Right lobe of liver (tissue), 4 donors: Measurements from ENCODE around the gene CPSF2.

ENCODE experiments used
- POLR2A ChIP-seq: fragments of 450-650 bp; IDR thresholded peaks from one replicate; pipeline ENCODE4 v1.6.1; 2017; ENCODE audit warnings: antibody characterized with exemption, mild to moderate bottlenecking
- TF ChIP-seq, protein P1 (sequence below), 4 donors: fragments of 200-600 bp in 3 of 4; fragments of 450-650 bp in 1 of 4; IDR thresholded peaks; one replicate each; pipeline versions ENCODE4 v1.5.1 to v1.8.0; 2016 to 2022; ENCODE audit warnings: antibody characterized with exemption in 4 of 4, mild to moderate bottlenecking in 2 of 4
- donor health status: DM: no; HTN: no; CAD: no.
- donor health status: DM: no; HTN: no; CAD: no.
- donor health status: DM: no; HTN: yes; CAD: no.

DNA sequence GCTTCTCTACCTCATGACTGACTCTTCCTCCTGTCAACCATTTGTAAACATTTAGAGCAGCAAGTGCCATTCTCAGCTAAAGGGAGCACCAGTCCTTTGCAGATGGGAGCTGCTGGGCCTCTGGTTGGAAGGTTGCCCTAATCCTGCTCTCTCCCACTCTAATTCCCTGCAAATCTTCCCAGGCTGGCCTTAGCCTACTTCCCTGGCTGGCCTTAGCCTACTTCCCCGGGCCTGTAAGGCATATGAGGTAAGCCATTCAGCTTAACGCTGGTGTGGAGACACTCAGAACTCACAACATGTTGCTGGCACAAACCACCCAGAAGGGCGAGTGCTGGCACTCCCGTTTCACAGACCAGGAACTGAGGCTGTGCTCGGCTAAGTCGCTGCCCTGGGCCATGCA, 69.0 kb downstream of the CPSF2 start:
- TF ChIP-seq, protein P1, sequence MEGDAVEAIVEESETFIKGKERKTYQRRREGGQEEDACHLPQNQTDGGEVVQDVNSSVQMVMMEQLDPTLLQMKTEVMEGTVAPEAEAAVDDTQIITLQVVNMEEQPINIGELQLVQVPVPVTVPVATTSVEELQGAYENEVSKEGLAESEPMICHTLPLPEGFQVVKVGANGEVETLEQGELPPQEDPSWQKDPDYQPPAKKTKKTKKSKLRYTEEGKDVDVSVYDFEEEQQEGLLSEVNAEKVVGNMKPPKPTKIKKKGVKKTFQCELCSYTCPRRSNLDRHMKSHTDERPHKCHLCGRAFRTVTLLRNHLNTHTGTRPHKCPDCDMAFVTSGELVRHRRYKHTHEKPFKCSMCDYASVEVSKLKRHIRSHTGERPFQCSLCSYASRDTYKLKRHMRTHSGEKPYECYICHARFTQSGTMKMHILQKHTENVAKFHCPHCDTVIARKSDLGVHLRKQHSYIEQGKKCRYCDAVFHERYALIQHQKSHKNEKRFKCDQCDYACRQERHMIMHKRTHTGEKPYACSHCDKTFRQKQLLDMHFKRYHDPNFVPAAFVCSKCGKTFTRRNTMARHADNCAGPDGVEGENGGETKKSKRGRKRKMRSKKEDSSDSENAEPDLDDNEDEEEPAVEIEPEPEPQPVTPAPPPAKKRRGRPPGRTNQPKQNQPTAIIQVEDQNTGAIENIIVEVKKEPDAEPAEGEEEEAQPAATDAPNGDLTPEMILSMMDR (IDR thresholded peaks at IDR 0.05), result no peak
- no peak for TF ChIP-seq POLR2A
